Mesenchymal stem cell (in vitro differentiated cells and primary cell): ENCODE measurements around the gene PRKRA.

Source experiments
- DNase-seq: peaks from one replicate; pipeline ENCODE4 v3.0.0-alpha.2; 2013
- H2AFZ ChIP-seq: one replicate; pipeline ENCODE4 v1.6.1; 2013; ENCODE audit warnings: low read depth, mild to moderate bottlenecking, control low read depth, inconsistent platforms, low read length, moderate library complexity
- H2AK5ac ChIP-seq: 2 replicates; pipeline ENCODE4 v1.6.1; 2013; ENCODE audit warnings: low read length, moderate library complexity, mild to moderate bottlenecking, inconsistent platforms; ENCODE audit not compliant: severe bottlenecking
- H2BK120ac ChIP-seq: one replicate; pipeline ENCODE4 v1.6.1; 2013; ENCODE audit warnings: low read depth, mild to moderate bottlenecking, inconsistent platforms, low read length, moderate library complexity
- H2BK12ac ChIP-seq, 2 experiments: one replicate each; pipeline ENCODE4 v1.6.1; 2013; ENCODE audit warnings: inconsistent platforms in 2 of 2, low read length in 2 of 2, mild to moderate bottlenecking in 2 of 2, moderate library complexity in 2 of 2, control low read depth in 1 of 2
- H2BK15ac ChIP-seq: one replicate; pipeline ENCODE4 v1.6.1; 2013; ENCODE audit warnings: mild to moderate bottlenecking, low read depth, inconsistent platforms; ENCODE audit not compliant: poor library complexity, severe bottlenecking
- H2BK5ac ChIP-seq: 2 replicates; pipeline ENCODE4 v1.6.1; 2013; ENCODE audit warnings: low read depth, mild to moderate bottlenecking, low read length, control low read depth, inconsistent platforms; ENCODE audit not compliant: poor library complexity, severe bottlenecking
- H3K14ac ChIP-seq, 2 experiments: one replicate each; pipeline ENCODE4 v1.6.1; 2013; ENCODE audit warnings: inconsistent platforms in 2 of 2, low read length in 2 of 2, control low read depth in 1 of 2, mild to moderate bottlenecking in 1 of 2, moderate library complexity in 1 of 2
- H3K18ac ChIP-seq, 2 experiments: one replicate each; pipeline ENCODE4 v1.6.1; 2013; ENCODE audit warnings: inconsistent platforms in 2 of 2, low read length in 2 of 2, control low read depth in 1 of 2, low read depth in 1 of 2, mild to moderate bottlenecking in 1 of 2
- H3K23ac ChIP-seq, 2 experiments: one replicate each; pipeline ENCODE4 v1.6.1; 2013; ENCODE audit warnings: inconsistent platforms in 2 of 2, low read length in 2 of 2, mild to moderate bottlenecking in 2 of 2, moderate library complexity in 2 of 2, control low read depth in 1 of 2
- H3K27ac ChIP-seq: 2 replicates; pipeline ENCODE4 v1.5.1; 2013; ENCODE audit warnings: mild to moderate bottlenecking, moderate library complexity, low read length, control low read depth, inconsistent platforms; ENCODE audit not compliant: poor library complexity, severe bottlenecking
- H3K27me3 ChIP-seq, 2 experiments: 2 replicates each; pipeline versions ENCODE4 v1.6.1 to v1.7.0; 2013; ENCODE audit warnings: low read length in 2 of 2, mild to moderate bottlenecking in 2 of 2, moderate library complexity in 2 of 2, control low read depth in 1 of 2, inconsistent platforms in 1 of 2; ENCODE audit not compliant: control insufficient read depth in 1 of 2, insufficient read depth in 1 of 2
- H3K36me3 ChIP-seq, 2 experiments: 2 replicates each; pipeline versions ENCODE4 v1.6.1 to v1.7.0; 2013; ENCODE audit warnings: low read length in 2 of 2, control low read depth in 1 of 2, inconsistent platforms in 1 of 2, low read depth in 1 of 2, mild to moderate bottlenecking in 1 of 2; ENCODE audit not compliant: insufficient read depth in 2 of 2, control insufficient read depth in 1 of 2
- H3K4ac ChIP-seq, 2 experiments: one replicate each; pipeline ENCODE4 v1.6.1; 2013; ENCODE audit warnings: inconsistent platforms in 2 of 2, low read length in 2 of 2, mild to moderate bottlenecking in 2 of 2, moderate library complexity in 2 of 2, control low read depth in 1 of 2, low read depth in 1 of 2
- H3K4me1 ChIP-seq: 2 replicates; pipeline ENCODE4 v1.6.1; 2013; ENCODE audit warnings: low read depth, low read length, control low read depth; ENCODE audit not compliant: control insufficient read depth, insufficient read depth
- H3K4me2 ChIP-seq: 2 replicates; pipeline ENCODE4 v1.6.1; 2013; ENCODE audit warnings: low read length, mild to moderate bottlenecking, inconsistent platforms; ENCODE audit not compliant: poor library complexity, severe bottlenecking
- H3K4me3 ChIP-seq, 2 experiments: 2 replicates each; pipeline versions ENCODE4 v1.5.1 to v1.7.0; 2013; ENCODE audit warnings: low read length in 2 of 2, mild to moderate bottlenecking in 2 of 2, control low read depth in 1 of 2, low read depth in 1 of 2; ENCODE audit not compliant: insufficient read depth in 1 of 2
- H3K79me1 ChIP-seq: replicated peaks from 2 replicates; pipeline ENCODE4 v1.6.1; 2013; ENCODE audit warnings: mild to moderate bottlenecking, control low read depth, low read length, inconsistent platforms; ENCODE audit not compliant: poor library complexity, severe bottlenecking
- H3K9ac ChIP-seq: 2 replicates; pipeline ENCODE4 v1.7.0; 2013; ENCODE audit warnings: mild to moderate bottlenecking, low read length, moderate library complexity
- H3K9me3 ChIP-seq: 2 replicates; pipeline ENCODE4 v1.7.0; 2013; ENCODE audit warnings: mild to moderate bottlenecking, low read length; ENCODE audit not compliant: control insufficient read depth
- H4K8ac ChIP-seq: one replicate; pipeline ENCODE4 v1.6.1; 2013; ENCODE audit warnings: inconsistent platforms, mild to moderate bottlenecking, low read length, moderate library complexity
- H4K91ac ChIP-seq: one replicate; pipeline ENCODE4 v1.6.1; 2013; ENCODE audit warnings: mild to moderate bottlenecking, low read length, inconsistent platforms
- WGBS: methylation state at CpG from one replicate; pipeline ENCODE4 v1.1.7; 2013; ENCODE audit warnings: mixed read lengths; 5-methylcytosine and 5-hydroxymethylcytosine counted together

Gene PRKRA

DNA sequence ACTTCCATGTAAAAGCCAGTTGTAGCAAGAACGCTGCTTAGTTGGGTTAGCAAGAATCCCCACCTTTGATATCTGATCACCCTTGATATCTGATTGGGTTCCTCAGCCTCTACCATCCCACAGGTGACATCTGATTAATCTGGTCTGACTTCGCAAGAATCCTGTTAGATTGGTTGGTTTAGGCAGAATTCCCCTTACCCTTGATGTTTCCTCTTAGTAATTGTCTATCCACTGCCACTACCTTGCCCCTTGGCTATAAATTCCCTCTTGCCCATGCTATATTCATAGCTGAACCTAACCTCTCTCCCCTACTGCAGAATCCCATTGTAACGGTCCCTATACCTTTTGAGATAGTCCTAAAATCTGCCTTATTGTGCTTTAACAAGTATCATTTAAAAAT is 33.1 kb downstream of the PRKRA start:
- H2BK12ac ChIP-seq, result no peak overlapping the region
- H3K9me3 ChIP-seq, result no peaks in the 10 kb centered on the region
- no peaks in the 10 kb centered on the region for H3K27me3 ChIP-seq
- peak overlapping the region in 1 of 2 experiments; percentile 12 for H3K18ac ChIP-seq
- H2AFZ ChIP-seq, result no peak overlapping the region
- no peak overlapping the region for H2BK5ac ChIP-seq
- no peaks in the 10 kb centered on the region for H3K4me1 ChIP-seq
- H2AK5ac ChIP-seq, result no peak overlapping the region
- no peak for DNase-seq
- H3K9ac ChIP-seq, result no peak overlapping the region
- no peak overlapping the region for H3K4me3 ChIP-seq
- 91% methylated on average over 2 of the region's 3 CpGs for WGBS
- no peaks in the 10 kb centered on the region for H3K36me3 ChIP-seq
- H2BK15ac ChIP-seq, result no peak overlapping the region
- no peak overlapping the region for H2BK120ac ChIP-seq
- H3K4ac ChIP-seq, result no peak overlapping the region
- H3K23ac ChIP-seq, result no peak overlapping the region
- H4K91ac ChIP-seq, result no peak overlapping the region
- no peak overlapping the region for H3K4me2 ChIP-seq
- no peak overlapping the region for H4K8ac ChIP-seq
- peaks cover 38% of the 10 kb centered on the region for H3K79me1 ChIP-seq
- no peak overlapping the region for H3K27ac ChIP-seq
- H3K14ac ChIP-seq, result no peak overlapping the region

DNA sequence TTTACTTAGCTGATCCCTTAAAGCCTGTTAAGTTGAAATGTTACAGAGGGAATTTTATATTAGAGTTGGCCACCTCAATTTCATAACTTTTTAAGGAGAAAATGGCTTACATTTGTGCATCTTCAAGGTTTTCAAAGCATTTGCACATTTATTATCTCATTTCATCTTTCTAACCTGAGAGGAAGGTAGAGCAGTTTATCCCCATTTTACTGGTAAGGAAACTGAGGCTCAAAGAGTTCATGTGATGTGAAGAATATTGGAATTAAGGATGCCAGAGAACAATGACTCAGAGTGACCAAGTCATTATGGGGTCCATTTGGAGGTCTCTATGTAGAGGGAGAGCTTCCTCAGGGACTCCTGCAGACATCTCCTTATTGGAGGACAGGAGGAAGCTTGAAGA is 35.0 kb downstream of the PRKRA start:
- Histone ChIP-seq H3K9ac (peak overlapping the region; percentile 11), H3K14ac (no peak overlapping the region), H3K4me1 (no peaks in the 10 kb centered on the region), H3K27ac (no peak overlapping the region), H2BK5ac (no peak overlapping the region), H2AK5ac (no peak overlapping the region), H3K9me3 (no peaks in the 10 kb centered on the region), H2BK12ac (no peak overlapping the region), H3K27me3 (no peaks in the 10 kb centered on the region), H2BK15ac (no peak overlapping the region), H3K36me3 (no peaks in the 10 kb centered on the region), H3K4me3 (no peak overlapping the region), H3K23ac (no peak overlapping the region), H3K4ac (no peak overlapping the region), H3K4me2 (no peak overlapping the region), H4K8ac (no peak overlapping the region), H2AFZ (no peak overlapping the region), H3K18ac (no peak overlapping the region), H2BK120ac (no peak overlapping the region), H3K79me1 (peaks cover 22% of the 10 kb centered on the region), H4K91ac (no peak overlapping the region)
- no peak for DNase-seq

DNA sequence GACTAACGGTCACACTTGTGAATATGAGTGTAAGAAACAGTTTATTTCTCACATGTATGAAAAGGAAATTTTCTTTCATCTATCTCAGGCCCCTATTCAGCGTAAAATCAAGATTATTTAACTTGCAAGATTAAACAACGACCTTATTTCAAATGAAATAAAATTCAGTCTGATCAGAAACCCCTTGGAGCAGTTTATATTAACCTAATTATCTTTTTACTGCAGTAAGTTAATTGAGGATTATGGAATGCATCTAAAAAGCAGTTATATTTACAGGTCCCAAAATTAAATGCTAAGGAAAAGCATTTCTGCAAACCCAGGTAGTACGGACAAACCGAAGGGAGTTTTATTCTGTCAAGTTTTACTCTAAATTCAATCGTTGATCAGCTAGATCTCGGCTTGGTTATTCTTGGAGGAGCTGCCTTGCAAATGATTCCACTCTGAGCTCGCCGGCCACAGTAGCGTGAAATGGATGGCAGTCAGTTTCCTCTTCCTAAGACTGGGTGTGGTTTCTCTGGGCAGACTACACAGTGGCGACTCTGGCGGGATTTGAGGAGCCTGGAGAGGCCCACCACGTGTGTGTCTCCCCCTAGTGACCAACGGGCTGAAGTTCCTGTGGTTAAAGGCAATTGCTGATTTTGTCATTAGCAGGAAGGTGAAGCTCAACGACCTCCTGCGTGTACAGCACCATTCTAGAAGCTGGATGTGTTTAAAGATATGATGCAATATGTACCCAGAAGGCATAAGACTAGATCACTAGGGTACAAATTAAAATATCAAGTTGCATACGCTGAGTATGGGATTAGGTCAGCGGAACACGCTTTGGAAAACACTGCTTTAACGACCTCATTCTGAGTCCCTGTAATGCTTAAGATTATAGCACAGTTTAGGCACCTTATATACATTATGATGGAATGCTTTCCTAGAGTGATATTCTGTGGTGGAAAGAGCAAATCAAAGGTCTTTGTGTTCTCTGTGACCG is 36.4 kb downstream of the PRKRA start:
- H4K8ac ChIP-seq, result no peak overlapping the region
- no peaks in the 10 kb centered on the region for H3K27me3 ChIP-seq
- no peaks in the 10 kb centered on the region for H3K9me3 ChIP-seq
- H3K14ac ChIP-seq, result no peak overlapping the region
- H2AFZ ChIP-seq, result no peak overlapping the region
- WGBS, result 21% methylated on average over 17 of the region's 21 CpGs
- no peak overlapping the region for H2BK12ac ChIP-seq
- H3K4me1 ChIP-seq, result no peaks in the 10 kb centered on the region
- H3K23ac ChIP-seq, result no peak overlapping the region
- H3K18ac ChIP-seq, result peak overlapping the region in 1 of 2 experiments; percentile 40
- H4K91ac ChIP-seq, result no peak overlapping the region
- no peak overlapping the region for H2BK120ac ChIP-seq
- H3K27ac ChIP-seq, result peak overlapping the region; percentile 96
- no peak overlapping the region for H2BK5ac ChIP-seq
- no peak overlapping the region for H3K4ac ChIP-seq
- H3K4me2 ChIP-seq, result peak overlapping the region; percentile 72
- H2BK15ac ChIP-seq, result no peak overlapping the region
- H3K4me3 ChIP-seq, result peak overlapping the region in 1 of 2 experiments; percentile 84
- peak overlapping the region; percentile 98 for H3K9ac ChIP-seq
- peaks cover 17% of the 10 kb centered on the region for H3K79me1 ChIP-seq
- H2AK5ac ChIP-seq, result no peak overlapping the region
- H3K36me3 ChIP-seq, result no peaks in the 10 kb centered on the region
- peak; percentile 96 for DNase-seq

DNA sequence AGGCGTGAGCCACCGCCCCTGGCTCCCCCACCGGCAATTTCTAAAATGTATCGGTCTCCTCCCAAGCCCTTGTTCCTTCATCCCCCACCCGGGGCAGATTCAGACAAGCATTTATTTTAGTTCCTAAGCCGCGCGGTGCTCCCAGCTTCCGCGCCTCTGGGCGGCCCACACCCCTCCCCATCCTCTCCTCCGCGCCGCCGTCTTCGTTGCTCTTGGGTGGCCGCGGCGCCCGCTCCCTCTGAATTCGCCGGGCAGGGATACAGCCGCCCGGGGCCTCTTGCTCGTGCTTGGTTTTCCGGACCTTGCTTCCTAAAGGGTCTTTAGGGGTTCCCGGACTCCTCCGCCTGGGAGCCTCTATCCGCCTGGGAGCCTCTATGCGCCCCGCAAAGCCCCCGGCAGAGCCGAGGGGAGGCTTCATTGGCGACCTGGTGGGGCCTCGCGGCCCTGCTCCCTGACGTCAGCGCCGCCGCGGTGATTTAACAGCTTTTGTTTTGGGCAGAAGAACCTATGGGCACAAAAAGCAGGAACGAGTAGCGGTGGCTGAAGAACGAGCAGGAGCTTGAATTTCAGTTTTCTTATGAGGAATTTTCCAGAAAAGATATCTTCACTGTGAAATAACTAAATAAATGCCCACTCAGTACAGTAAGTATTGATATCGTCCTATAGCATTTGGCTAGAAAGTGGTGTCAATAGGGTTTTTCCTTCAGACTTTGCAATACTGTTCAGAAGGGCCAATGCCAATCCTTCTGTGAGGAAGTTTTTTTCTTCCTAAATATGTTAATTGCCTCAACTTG is 37.3 kb downstream of the PRKRA start:
- peak overlapping the region; percentile 68 for H4K91ac ChIP-seq
- H3K9me3 ChIP-seq, result no peaks in the 10 kb centered on the region
- DNase-seq, result peak; percentile 84
- peak overlapping the region in 1 of 2 experiments; percentile 55 for H3K14ac ChIP-seq
- H3K18ac ChIP-seq, result peak overlapping the region; percentile 82 to 94
- H3K4me2 ChIP-seq, result peak overlapping the region; percentile 72
- H3K4me1 ChIP-seq, result no peaks in the 10 kb centered on the region
- no peak overlapping the region for H2AK5ac ChIP-seq
- H4K8ac ChIP-seq, result peak overlapping the region; percentile 94
- peak overlapping the region; percentile 94 for H2BK5ac ChIP-seq
- peak overlapping the region; percentile 99 for H2BK120ac ChIP-seq
- WGBS, result under 1% methylated on average over 41 of the region's 45 CpGs
- H3K79me1 ChIP-seq, result peaks cover 16% of the 10 kb centered on the region
- peak overlapping the region; percentile 14 for H2AFZ ChIP-seq
- H2BK12ac ChIP-seq, result no peak overlapping the region
- H3K4me3 ChIP-seq, result peak overlapping the region; percentile 68 to 84
- peak overlapping the region; percentile 96 for H3K27ac ChIP-seq
- peak overlapping the region; percentile 98 for H3K9ac ChIP-seq
- no peak overlapping the region for H3K23ac ChIP-seq
- peak overlapping the region; percentile 35 to 91 for H3K4ac ChIP-seq
- no peaks in the 10 kb centered on the region for H3K36me3 ChIP-seq
- H3K27me3 ChIP-seq, result no peaks in the 10 kb centered on the region
- peak overlapping the region; percentile 100 for H2BK15ac ChIP-seq
